GM06990 (cell line): ENCODE data around the gene LRRC23.
A peak's percentile ranks its signal among the peaks of the same experiment; 100 is the strongest.

ENCODE experiments used
- DNase-seq: peaks from one replicate; pipeline ENCODE4 v3.0.0-alpha.2; 2011; ENCODE audit not compliant: insufficient read length; ENCODE audit errors: extremely low read depth
- H3K27me3 ChIP-seq: replicated peaks from 2 replicates; pipeline ENCODE4 v1.6.0; 2011; ENCODE audit warnings: low read length; ENCODE audit not compliant: control insufficient read depth, insufficient read depth
- H3K36me3 ChIP-seq: 2 replicates; pipeline ENCODE4 v1.5.1; 2011; ENCODE audit warnings: low read length; ENCODE audit not compliant: control insufficient read depth, insufficient read depth
- H3K4me3 ChIP-seq: replicated peaks from 2 replicates; pipeline ENCODE4 v1.5.1; 2011; ENCODE audit warnings: low read depth, mild to moderate bottlenecking, control low read depth, low read length
- CTCF ChIP-seq: IDR thresholded peaks from 2 replicates; pipeline ENCODE4 v1.5.1; 2011; ENCODE audit warnings: low read length, control low read depth, mild to moderate bottlenecking, inconsistent platforms; ENCODE audit not compliant: insufficient read depth, poor library complexity, severe bottlenecking

The LRRC23 gene

GRCh38 chr12:6941782-6942181 is 37.2 kb downstream of the LRRC23 start:
- no peaks in the 10 kb centered on the region; the same call in 1 of the 2 replicates for H3K36me3 ChIP-seq
- no peak for TF ChIP-seq CTCF
- no peaks in the 10 kb centered on the region for H3K27me3 ChIP-seq
- no peak for DNase-seq
- H3K4me3 ChIP-seq = no peak overlapping the region

GRCh38 chr12:6942331-6942665 is 37.7 kb downstream of the LRRC23 start:
- no peaks in the 10 kb centered on the region; the same call in 1 of the 2 replicates for H3K36me3 ChIP-seq
- no peak for DNase-seq

GRCh38 chr12:6943389-6943721 is 38.7 kb downstream of the LRRC23 start:
- no peak for DNase-seq
- peak overlapping the region; percentile 72 for H3K4me3 ChIP-seq
- H3K36me3 ChIP-seq = no peaks in the 10 kb centered on the region; the same call in 1 of the 2 replicates
- no peaks in the 10 kb centered on the region for H3K27me3 ChIP-seq
- TF ChIP-seq CTCF = no peak

More at GRCh38 chr12:6942331-6942665, 37.7 kb downstream of the LRRC23 start:
- H3K27me3 ChIP-seq = no peaks in the 10 kb centered on the region
- no peak overlapping the region for H3K4me3 ChIP-seq
- no peak for TF ChIP-seq CTCF

GRCh38 chr12:6943722-6944380 is 39.2 kb downstream of the LRRC23 start, which contains the start of the genes C12orf57 and RNU7-1:
Gene C12orf57 (plus strand): TSS chr12:6944022. CDS start chr12:6944122, 100 bp downstream.
Gene RNU7-1 (plus strand): TSS chr12:6943816.
- H3K36me3 ChIP-seq = no peaks in the 10 kb centered on the region; the same call in 1 of the 2 replicates
- peak within 1 kb of the TSS; percentile 72 for H3K4me3 ChIP-seq
- peak; percentile 98 for DNase-seq
- TF ChIP-seq CTCF = no peak
- no peaks in the 10 kb centered on the region for H3K27me3 ChIP-seq

- peak overlapping the region; percentile 72 for H3K4me3 ChIP-seq
- H3K36me3 ChIP-seq = no peaks in the 10 kb centered on the region
- peak; percentile 95 for TF ChIP-seq CTCF
These were observed 40.0 kb downstream of the LRRC23 start for GRCh38 chr12:6944381-6945186.

More at GRCh38 chr12:6944381-6945186, 40.0 kb downstream of the LRRC23 start:
- DNase-seq = no peak
- H3K27me3 ChIP-seq = no peaks in the 10 kb centered on the region
